Keratinocyte (primary cell): ENCODE measurements around the gene ROBO3. TPM values are rescaled to one million over a fixed set of nuclear protein-coding genes. Genes with fewer than 3 reads are reported as not detected.

Experiments used
- DNase-seq: peaks from one replicate; pipeline ENCODE4 v3.0.0-alpha.2; 2011; ENCODE audit warnings: low read depth, missing footprints, low spot score
- FAIRE-seq: peaks from 2 replicates; lab custom pipeline; 2011; peaks lifted over from hg19 to GRCh38; lab: Jason Lieb, UNC
- H2AFZ ChIP-seq: 2 replicates; pipeline ENCODE4 v1.6.0; 2012; ENCODE audit warnings: low read length, control low read depth, inconsistent platforms; ENCODE audit not compliant: control insufficient read depth
- H3K27ac ChIP-seq: 2 replicates; pipeline ENCODE4 v1.5.1; 2011; ENCODE audit warnings: low read length; ENCODE audit not compliant: control insufficient read depth, insufficient read depth
- H3K27me3 ChIP-seq: 3 replicates; pipeline ENCODE4 v1.6.0; 2011; ENCODE audit warnings: low read length; ENCODE audit not compliant: control insufficient read depth, insufficient read depth; ENCODE audit errors: extremely low read depth
- H3K36me3 ChIP-seq, 2 experiments: 2 replicates in 1 of 2; 3 replicates in 1 of 2; pipeline ENCODE4 v1.5.1; 2011; ENCODE audit warnings: low read length in 2 of 2, mild to moderate bottlenecking in 1 of 2; ENCODE audit not compliant: control insufficient read depth in 2 of 2, insufficient read depth in 2 of 2; ENCODE audit errors: extremely low read depth in 1 of 2
- H3K4me1 ChIP-seq: 3 replicates; pipeline ENCODE4 v1.5.1; 2011; ENCODE audit warnings: low read length; ENCODE audit not compliant: control insufficient read depth, insufficient read depth; ENCODE audit errors: extremely low read depth
- H3K4me2 ChIP-seq: 3 replicates; pipeline ENCODE4 v1.6.0; 2011; ENCODE audit warnings: low read depth, low read length; ENCODE audit not compliant: control insufficient read depth, insufficient read depth; ENCODE audit errors: extremely low read depth
- H3K4me3 ChIP-seq, 3 experiments: fragments of 200-600 bp in 1 of 3; sonication (generic) in 1 of 3; 2 replicates in 2 of 3; 3 replicates in 1 of 3; pipeline ENCODE4 v1.5.1; 2011 to 2016; ENCODE audit warnings: low read length in 3 of 3, mild to moderate bottlenecking in 3 of 3, control low read depth in 2 of 3, inconsistent platforms in 1 of 3, low read depth in 1 of 3, mixed read lengths in 1 of 3, mixed run types in 1 of 3, moderate library complexity in 1 of 3; ENCODE audit not compliant: control insufficient read depth in 2 of 3, insufficient read depth in 2 of 3; ENCODE audit errors: extremely low read depth in 1 of 3
- H3K79me2 ChIP-seq: 2 replicates; pipeline ENCODE4 v1.6.0; 2012; ENCODE audit warnings: low read length; ENCODE audit not compliant: control insufficient read depth, insufficient read depth
- H3K9ac ChIP-seq: 3 replicates; pipeline ENCODE4 v1.6.0; 2011; ENCODE audit warnings: low read length; ENCODE audit not compliant: control insufficient read depth, insufficient read depth; ENCODE audit errors: extremely low read depth
- H3K9me1 ChIP-seq: 3 replicates; pipeline ENCODE4 v1.6.0; 2011; ENCODE audit warnings: low read length; ENCODE audit not compliant: control insufficient read depth, insufficient read depth; ENCODE audit errors: extremely low read depth
- H3K9me3 ChIP-seq: 2 replicates; pipeline ENCODE4 v1.5.1; 2012; ENCODE audit warnings: low read depth, low read length; ENCODE audit not compliant: control insufficient read depth
- H4K20me1 ChIP-seq: 3 replicates; pipeline ENCODE4 v1.6.0; 2011; ENCODE audit warnings: low read length; ENCODE audit not compliant: control insufficient read depth, insufficient read depth; ENCODE audit errors: extremely low read depth
- EZH2 ChIP-seq: IDR thresholded peaks from one replicate; pipeline ENCODE4 v1.6.1; 2012; ENCODE audit warnings: inconsistent platforms, mild to moderate bottlenecking, low read length, moderate library complexity
- dilution Hi-C: fragments of 300-500 bp; cut with MboI; formaldehyde crosslinking; loops from one replicate; pipeline ENCODE4 v1.7.0; 2020; ENCODE audit warnings: low sequenced_read_pairs; ENCODE audit not compliant: extremely low pct_ligation_motif_present
- polyA plus RNA-seq, 5 experiments: library from polyadenylated mRNA; depleted of rRNA in 3 of 5; stranded (reverse) in 3 of 5; stranded (forward) in 1 of 5; unstranded in 1 of 5; fragments of >200 nt; gene quantifications; 1 replicate in 1 of 5; 2 replicates in 3 of 5; 3 replicates in 1 of 5; pipeline versions ENCODE4 v1.2.1 to v1.2.3, GENCODE V29; 2011 to 2012; ENCODE audit warnings: missing spikeins in 2 of 5, low read depth in 1 of 5, low replicate concordance in 1 of 5
- TF ChIP-seq, protein P1 (sequence below), 3 experiments: IDR thresholded peaks in 1 of 3; conservative IDR thresholded peaks in 1 of 3; optimal IDR thresholded peaks in 1 of 3; 2 replicates in 2 of 3; 3 replicates in 1 of 3; pipeline versions ENCODE3 to v1.5.1; 2011; ENCODE audit warnings: low read length in 3 of 3, mild to moderate bottlenecking in 3 of 3, moderate library complexity in 2 of 3, control low read depth in 1 of 3, inconsistent platforms in 1 of 3; ENCODE audit not compliant: insufficient read depth in 2 of 3; ENCODE audit errors: extremely low read depth in 1 of 3

The ROBO3 gene
- polyA plus RNA-seq, 1 donor (not counting 4 experiments of a cell fraction or from before 2014, with no cell fraction given) = 13.6 TPM

DNA sequence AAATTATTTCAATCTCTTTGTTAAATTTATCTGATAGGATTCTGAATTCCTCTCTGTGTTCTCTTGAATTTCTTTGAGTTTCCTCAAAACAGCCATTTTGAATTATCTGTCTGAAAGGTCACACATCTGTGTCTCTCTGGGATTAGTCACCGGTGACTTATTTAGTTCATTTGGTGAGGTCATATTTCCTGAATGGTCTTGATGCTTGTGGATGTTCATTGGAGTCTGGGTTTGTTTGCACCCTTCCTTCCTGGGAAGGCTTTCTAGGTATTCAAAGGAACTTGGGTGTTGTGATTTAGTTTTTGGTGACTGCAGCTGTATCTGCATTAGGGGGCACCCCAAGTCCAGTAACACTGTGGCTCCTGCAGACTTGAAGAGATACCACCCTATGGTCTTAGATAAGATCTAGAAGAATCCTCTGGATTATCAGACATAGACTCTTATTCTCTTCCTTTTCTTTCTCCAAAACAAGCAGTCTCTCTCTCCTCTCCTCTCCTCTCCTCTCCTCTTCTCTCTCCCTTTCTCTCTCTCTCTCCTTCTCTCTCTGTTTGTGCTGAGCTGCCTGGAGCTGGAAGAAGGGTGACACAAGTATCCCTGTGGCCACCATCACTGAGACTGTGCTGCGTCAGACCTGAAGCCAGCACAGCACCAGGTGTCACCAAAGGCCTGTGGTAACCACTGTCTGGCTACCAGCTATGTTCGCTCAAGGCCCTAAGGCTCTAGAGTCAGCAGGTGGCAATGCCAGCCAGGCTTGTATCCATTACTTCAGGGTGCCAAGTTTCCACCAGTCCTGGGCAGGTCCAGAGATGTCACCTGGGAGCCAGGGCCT, 50.5 kb downstream of the ROBO3 start:
- DNase-seq (no peak), FAIRE-seq (no peak)
- Histone ChIP-seq H3K9me3 (no peaks in the 10 kb centered on the region), H3K9me1 (no peaks in the 10 kb centered on the region), H3K4me1 (no peaks in the 10 kb centered on the region), H3K36me3 (no peaks in the 10 kb centered on the region), H3K27me3 (peaks cover 1% of the 10 kb centered on the region), H3K4me2 (no peak overlapping the region), H2AFZ (no peak overlapping the region), H3K79me2 (no peaks in the 10 kb centered on the region), H3K27ac (no peak overlapping the region), H3K4me3 (no peak overlapping the region), H3K9ac (no peak overlapping the region), H4K20me1 (no peaks in the 10 kb centered on the region)
- dilution Hi-C loops = no loop called here
- TF ChIP-seq, protein P1, sequence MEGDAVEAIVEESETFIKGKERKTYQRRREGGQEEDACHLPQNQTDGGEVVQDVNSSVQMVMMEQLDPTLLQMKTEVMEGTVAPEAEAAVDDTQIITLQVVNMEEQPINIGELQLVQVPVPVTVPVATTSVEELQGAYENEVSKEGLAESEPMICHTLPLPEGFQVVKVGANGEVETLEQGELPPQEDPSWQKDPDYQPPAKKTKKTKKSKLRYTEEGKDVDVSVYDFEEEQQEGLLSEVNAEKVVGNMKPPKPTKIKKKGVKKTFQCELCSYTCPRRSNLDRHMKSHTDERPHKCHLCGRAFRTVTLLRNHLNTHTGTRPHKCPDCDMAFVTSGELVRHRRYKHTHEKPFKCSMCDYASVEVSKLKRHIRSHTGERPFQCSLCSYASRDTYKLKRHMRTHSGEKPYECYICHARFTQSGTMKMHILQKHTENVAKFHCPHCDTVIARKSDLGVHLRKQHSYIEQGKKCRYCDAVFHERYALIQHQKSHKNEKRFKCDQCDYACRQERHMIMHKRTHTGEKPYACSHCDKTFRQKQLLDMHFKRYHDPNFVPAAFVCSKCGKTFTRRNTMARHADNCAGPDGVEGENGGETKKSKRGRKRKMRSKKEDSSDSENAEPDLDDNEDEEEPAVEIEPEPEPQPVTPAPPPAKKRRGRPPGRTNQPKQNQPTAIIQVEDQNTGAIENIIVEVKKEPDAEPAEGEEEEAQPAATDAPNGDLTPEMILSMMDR (optimal IDR thresholded peaks at IDR 0.05 in 1 of 3, IDR thresholded peaks at IDR 0.05 in 1 of 3, conservative IDR thresholded peaks at IDR 0.05 in 1 of 3; ENCODE audit: extremely low read depth in 1 of 3, insufficient read depth in 2 of 3, low read length in 3 of 3) = peak in 1 of 3 experiments; percentile 23
- TF ChIP-seq EZH2 = no peak

- H3K4me3 ChIP-seq = no peak overlapping the region
- no peak overlapping the region for H3K4me2 ChIP-seq
- DNase-seq = no peak
- no peaks in the 10 kb centered on the region for H3K79me2 ChIP-seq
- FAIRE-seq = no peak
- TF ChIP-seq, protein P1 (optimal IDR thresholded peaks at IDR 0.05 in 1 of 3, IDR thresholded peaks at IDR 0.05 in 1 of 3, conservative IDR thresholded peaks at IDR 0.05 in 1 of 3; ENCODE audit: extremely low read depth in 1 of 3, insufficient read depth in 2 of 3, low read length in 3 of 3) = no peak
- TF ChIP-seq EZH2 = no peak
- no peaks in the 10 kb centered on the region for H3K36me3 ChIP-seq
- H3K9me3 ChIP-seq = no peaks in the 10 kb centered on the region
- no peaks in the 10 kb centered on the region for H3K4me1 ChIP-seq
- H2AFZ ChIP-seq = no peak overlapping the region
- peaks cover 5% of the 10 kb centered on the region for H3K27me3 ChIP-seq
- no peaks in the 10 kb centered on the region for H3K9me1 ChIP-seq
- dilution Hi-C loops = no loop called here
- H4K20me1 ChIP-seq = no peaks in the 10 kb centered on the region
- no peak overlapping the region for H3K9ac ChIP-seq
- H3K27ac ChIP-seq = no peak overlapping the region
Measured at GRCh38 chr11:124916370-124916710, 51.1 kb downstream of the ROBO3 start.
